H1 (cell line): ENCODE data around the gene KIT. TPM values are rescaled to one million over a fixed set of nuclear protein-coding genes. Genes with fewer than 3 reads are reported as not detected.
"Not testable (repeated sequence)": the region's sequence is repeated elsewhere in the genome, so short reads cannot be mapped to it uniquely, and the experiment has no call there.

Experiments used
- CTCF ChIA-PET: fragments of 300-600 bp; sonication (Branson Sonifier 250); formaldehyde crosslinking; loops from one replicate; lab custom pipeline; 2021; ENCODE audit not compliant: partially characterized antibody; lab: Charles Lee
- POLR2A ChIA-PET: fragments of 300-600 bp; sonication (Branson Sonifier 250); formaldehyde crosslinking; loops from one replicate; lab custom pipeline; 2021; ENCODE audit warnings: inconsistent platforms; ENCODE audit not compliant: partially characterized antibody; lab: Charles Lee
- DNase-seq, 2 experiments: peaks; one replicate each; pipeline versions ENCODE4 v3.0.0 to v3.0.0-alpha.2; 2010 to 2022; ENCODE audit warnings: low spot score in 2 of 2, low read depth in 1 of 2, mixed read lengths in 1 of 2
- FAIRE-seq: peaks from 2 replicates; lab custom pipeline; 2011; peaks lifted over from hg19 to GRCh38; lab: Jason Lieb, UNC
- H2AFZ ChIP-seq: 2 replicates; pipeline ENCODE4 v1.8.1; 2012; ENCODE audit warnings: low read length, inconsistent platforms
- H2AK5ac ChIP-seq: 2 replicates; pipeline ENCODE4 v1.6.1; 2013; ENCODE audit warnings: low read depth, low read length
- H2BK120ac ChIP-seq: replicated peaks from 2 replicates; pipeline ENCODE3; 2013; ENCODE audit warnings: low read depth, low read length, inconsistent platforms
- H2BK12ac ChIP-seq: 2 replicates; pipeline ENCODE4 v1.6.1; 2013; ENCODE audit warnings: low read depth, low read length
- H2BK15ac ChIP-seq: 2 replicates; pipeline ENCODE4 v1.6.1; 2013; ENCODE audit warnings: low read length
- H2BK20ac ChIP-seq: 2 replicates; pipeline ENCODE4 v1.6.1; 2013; ENCODE audit warnings: low read length
- H2BK5ac ChIP-seq: 2 replicates; pipeline ENCODE4 v1.6.1; 2013; ENCODE audit warnings: low read depth, low read length
- H3K14ac ChIP-seq: 2 replicates; pipeline ENCODE4 v1.6.1; 2013; ENCODE audit warnings: inconsistent platforms; ENCODE audit not compliant: insufficient read length
- H3K18ac ChIP-seq: 2 replicates; pipeline ENCODE4 v1.6.1; 2013; ENCODE audit warnings: low read length; ENCODE audit errors: extremely low read depth
- H3K23ac ChIP-seq: 2 replicates; pipeline ENCODE4 v1.6.1; 2013; ENCODE audit warnings: inconsistent platforms; ENCODE audit not compliant: insufficient read length
- H3K23me2 ChIP-seq: 2 replicates; pipeline ENCODE4 v1.6.1; 2013; ENCODE audit warnings: low read depth, low read length
- H3K27ac ChIP-seq: 2 replicates; pipeline ENCODE4 v1.6.1; 2011; ENCODE audit warnings: low read depth, low read length, inconsistent platforms
- H3K27me3 ChIP-seq, 4 experiments: replicated peaks in 1 of 4; 1 replicate in 1 of 4; 2 replicates in 3 of 4; pipeline versions ENCODE4 v1.6.1 to v1.8.1; 2011 to 2013; ENCODE audit warnings: low read length in 3 of 4, mild to moderate bottlenecking in 3 of 4, inconsistent platforms in 2 of 4, mixed read lengths in 2 of 4, moderate library complexity in 1 of 4; ENCODE audit not compliant: control insufficient read depth in 3 of 4, insufficient read depth in 3 of 4; ENCODE audit errors: extremely low read depth in 1 of 4
- H3K36me3 ChIP-seq, 4 experiments: 2 replicates each; pipeline versions ENCODE4 v1.6.1 to v1.8.1; 2011 to 2013; ENCODE audit warnings: mild to moderate bottlenecking in 4 of 4, low read length in 3 of 4, moderate library complexity in 2 of 4, control low read depth in 1 of 4, inconsistent platforms in 1 of 4; ENCODE audit not compliant: insufficient read depth in 4 of 4, control insufficient read depth in 2 of 4
- H3K4ac ChIP-seq: replicated peaks from 2 replicates; pipeline ENCODE3; 2013; ENCODE audit warnings: low read length, low read depth, mixed read lengths, inconsistent platforms; ENCODE audit not compliant: insufficient read length
- H3K4me1 ChIP-seq, 4 experiments: replicated peaks in 1 of 4; 1 replicate in 1 of 4; 2 replicates in 3 of 4; pipeline versions ENCODE4 v1.6.1 to v1.8.1; 2011 to 2013; ENCODE audit warnings: low read length in 3 of 4, inconsistent platforms in 2 of 4, mixed read lengths in 1 of 4; ENCODE audit not compliant: insufficient read depth in 4 of 4, control insufficient read depth in 3 of 4
- H3K4me2 ChIP-seq, 2 experiments: 2 replicates each; pipeline versions ENCODE4 v1.6.1 to v1.8.1; 2011 to 2013; ENCODE audit warnings: low read depth in 2 of 2, low read length in 2 of 2, control low read depth in 1 of 2, inconsistent platforms in 1 of 2, mild to moderate bottlenecking in 1 of 2; ENCODE audit not compliant: insufficient read depth in 1 of 2
- H3K4me3 ChIP-seq, 4 experiments: fragments of 200-600, 300-600 bp in 1 of 4; sonication (generic), shearing (Covaris generic), sonication (Bioruptor Twin) in 1 of 4; 2 replicates each; pipeline versions ENCODE4 v1.5.1 to v1.8.1; 2011 to 2016; ENCODE audit warnings: low read length in 4 of 4, low read depth in 3 of 4, control low read depth in 2 of 4, inconsistent platforms in 2 of 4, mild to moderate bottlenecking in 2 of 4, mixed read lengths in 1 of 4, moderate library complexity in 1 of 4; ENCODE audit not compliant: insufficient read depth in 2 of 4; ENCODE audit errors: extremely low read depth in 1 of 4
- H3K56ac ChIP-seq: replicated peaks from 2 replicates; pipeline ENCODE3; 2013; ENCODE audit warnings: low read depth, mild to moderate bottlenecking, mixed read lengths, low read length, inconsistent platforms; ENCODE audit not compliant: insufficient read length
- H3K79me1 ChIP-seq: 2 replicates; pipeline ENCODE4 v1.6.1; 2013; ENCODE audit warnings: low read depth, low read length, control low read depth
- H3K79me2 ChIP-seq, 2 experiments: 2 replicates each; pipeline versions ENCODE4 v1.6.1 to v1.8.1; 2012 to 2013; ENCODE audit warnings: low read length in 2 of 2, mild to moderate bottlenecking in 2 of 2, inconsistent platforms in 1 of 2; ENCODE audit not compliant: insufficient read depth in 2 of 2, control insufficient read depth in 1 of 2
- H3K9ac ChIP-seq, 4 experiments: replicated peaks in 1 of 4; 1 replicate in 1 of 4; 2 replicates in 3 of 4; pipeline versions ENCODE4 v1.6.1 to v1.8.1; 2011 to 2013; ENCODE audit warnings: low read depth in 3 of 4, low read length in 3 of 4, control low read depth in 2 of 4, mild to moderate bottlenecking in 2 of 4, moderate library complexity in 2 of 4, inconsistent platforms in 1 of 4; ENCODE audit errors: extremely low read depth in 1 of 4
- H3K9me3 ChIP-seq, 2 experiments: 2 replicates each; pipeline versions ENCODE4 v1.6.1 to v1.8.1; 2012 to 2013; ENCODE audit warnings: mild to moderate bottlenecking in 2 of 2, moderate library complexity in 2 of 2, control low read depth in 1 of 2, inconsistent platforms in 1 of 2, low read depth in 1 of 2, low read length in 1 of 2, mixed read lengths in 1 of 2; ENCODE audit not compliant: insufficient read depth in 2 of 2
- H4K20me1 ChIP-seq, 2 experiments: replicated peaks in 1 of 2; 2 replicates each; pipeline versions ENCODE3 to v1.8.1; 2011 to 2013; ENCODE audit warnings: inconsistent platforms in 2 of 2, low read length in 2 of 2, mild to moderate bottlenecking in 1 of 2; ENCODE audit not compliant: insufficient read depth in 2 of 2, control insufficient read depth in 1 of 2
- H4K5ac ChIP-seq: 2 replicates; pipeline ENCODE4 v1.6.1; 2013; ENCODE audit warnings: low read length, low read depth, mixed read lengths, inconsistent platforms; ENCODE audit not compliant: insufficient read length
- H4K8ac ChIP-seq: 2 replicates; pipeline ENCODE4 v1.8.0; 2013; ENCODE audit warnings: mild to moderate bottlenecking, moderate library complexity, low read length, inconsistent platforms; ENCODE audit not compliant: insufficient read depth; ENCODE audit errors: extremely low read depth
- H4K91ac ChIP-seq: replicated peaks from 2 replicates; pipeline ENCODE3; 2013; ENCODE audit warnings: low read length, mixed read lengths, inconsistent platforms; ENCODE audit not compliant: insufficient read length
- WGBS, 2 experiments: shearing (Covaris generic) in 1 of 2; methylation state at CpG; one replicate each; pipeline versions ENCODE4 v1.1.6 to v1.1.7; 2013 to 2015; ENCODE audit warnings: low lambda C conversion rate in 2 of 2, mixed read lengths in 2 of 2, inconsistent platforms in 1 of 2, low coverage in 1 of 2, missing lambda C conversion rate in 1 of 2; ENCODE audit not compliant: insufficient replicate concordance in 2 of 2, insufficient coverage in 1 of 2, insufficient read length in 1 of 2; ENCODE audit errors: extremely low coverage in 1 of 2, missing lambda C conversion rate in 1 of 2; 5-methylcytosine and 5-hydroxymethylcytosine counted together
- polyA plus RNA-seq, 7 experiments: library from polyadenylated mRNA; depleted of rRNA in 3 of 7; stranded (reverse) in 5 of 7; unstranded in 2 of 7; fragments of >200 nt in 5 of 7; fragments of 200-250 nt in 2 of 7; gene quantifications; 1 replicate in 5 of 7; 2 replicates in 1 of 7; 4 replicates in 1 of 7; pipeline versions ENCODE4 v1.2.1 to v1.2.3, GENCODE V29; 2011 to 2013; ENCODE audit warnings: missing spikeins in 2 of 7, mixed read lengths in 2 of 7
- total RNA-seq: library from RNA; stranded (reverse); fragmentation: NEBNext Ultra II Directional; extraction: Animal tissue kit (Norgen Biotek cat#: 25700); gene quantifications from 2 replicates; pipeline ENCODE4 v1.2.1, GENCODE V29; 2021

KIT gene
- total and polyA plus RNA-seq, 2 of the 8 experiments (the other 6 are each of a cell fraction or from before 2014, with no cell fraction given) = 14.4 to 24.8 TPM

DNA sequence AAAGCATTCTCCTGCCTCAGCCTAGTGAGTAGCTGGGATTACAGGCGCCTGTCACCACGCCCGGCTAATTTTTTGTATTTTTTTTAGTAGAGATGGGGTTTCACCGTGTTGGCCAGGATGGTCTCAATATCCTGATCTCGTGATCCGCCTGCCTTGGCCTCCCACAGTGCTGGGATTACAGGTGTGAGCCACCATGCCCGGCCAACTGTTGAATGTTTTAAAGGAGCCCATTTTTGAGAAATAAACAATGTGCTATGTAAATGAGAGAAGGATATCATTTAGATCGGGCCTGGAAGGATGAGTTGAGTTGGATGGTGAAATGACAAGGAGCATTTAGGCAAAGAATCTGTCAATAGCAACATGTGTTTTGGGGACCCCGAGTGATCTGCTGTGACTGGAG is 16.7 kb upstream of the KIT start:
- CTCF ChIA-PET = interaction anchor here (0.8 kb wide), 1 partner anchor 37 kb away, joined by 3 read pairs; no protein-coding TSS in a partner anchor
- 96% methylated on average over 9 of the region's 9 CpGs; no CpG with 5 or more reads in 1 of the 2 experiments for WGBS, 2 experiments
- H3K56ac ChIP-seq, H2AFZ ChIP-seq, H3K36me3 ChIP-seq, H3K79me1 ChIP-seq, H3K27me3 ChIP-seq, H4K5ac ChIP-seq, H4K20me1 ChIP-seq, H3K4me1 ChIP-seq, H4K8ac ChIP-seq, H3K23ac ChIP-seq, H2BK12ac ChIP-seq, H3K23me2 ChIP-seq, H3K79me2 ChIP-seq, H2BK5ac ChIP-seq, H3K27ac ChIP-seq, H3K14ac ChIP-seq, H3K4me3 ChIP-seq, POLR2A ChIA-PET, H2BK120ac ChIP-seq, H3K18ac ChIP-seq, H3K4me2 ChIP-seq, DNase-seq, H3K9me3 ChIP-seq, H3K4ac ChIP-seq, H2BK15ac ChIP-seq, H3K9ac ChIP-seq, FAIRE-seq, H2AK5ac ChIP-seq, H2BK20ac ChIP-seq, H4K91ac ChIP-seq: not testable (repeated sequence)
